Fibroblast of peridontal ligament (primary cell): ENCODE data around the gene CACNA1B.

Source experiments
- DNase-seq: peaks from one replicate; pipeline ENCODE4 v3.0.0-alpha.2; 2010; ENCODE audit errors: extremely low read depth

The CACNA1B gene

DNA sequence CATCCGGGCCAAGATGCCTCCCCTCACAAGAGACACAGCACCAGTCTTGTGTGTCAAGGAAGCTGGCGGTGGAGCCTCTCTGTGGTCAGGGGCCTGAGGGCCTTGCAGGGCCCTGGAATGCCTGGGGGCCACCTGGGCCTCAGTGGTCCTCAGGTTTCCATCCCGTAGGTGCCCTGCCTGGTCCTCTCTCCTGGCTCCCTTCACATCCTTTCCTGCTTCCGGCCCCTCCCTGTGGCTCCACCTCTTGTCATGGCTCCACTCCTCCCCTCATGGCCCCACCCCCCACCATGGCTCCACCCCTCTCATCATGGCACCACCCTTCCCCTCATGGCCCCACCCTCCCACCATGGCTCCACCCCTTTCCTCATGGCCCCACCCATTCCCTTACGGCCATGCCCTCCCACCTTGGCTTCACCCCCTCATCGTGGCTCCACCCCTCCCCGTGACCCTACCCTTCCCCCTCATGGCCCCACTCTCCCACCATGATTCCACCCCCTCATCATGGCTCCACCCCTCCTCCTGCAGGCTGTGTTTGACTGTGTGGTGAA lies 175.8 kb downstream of the CACNA1B start:
- no peak for DNase-seq

DNA sequence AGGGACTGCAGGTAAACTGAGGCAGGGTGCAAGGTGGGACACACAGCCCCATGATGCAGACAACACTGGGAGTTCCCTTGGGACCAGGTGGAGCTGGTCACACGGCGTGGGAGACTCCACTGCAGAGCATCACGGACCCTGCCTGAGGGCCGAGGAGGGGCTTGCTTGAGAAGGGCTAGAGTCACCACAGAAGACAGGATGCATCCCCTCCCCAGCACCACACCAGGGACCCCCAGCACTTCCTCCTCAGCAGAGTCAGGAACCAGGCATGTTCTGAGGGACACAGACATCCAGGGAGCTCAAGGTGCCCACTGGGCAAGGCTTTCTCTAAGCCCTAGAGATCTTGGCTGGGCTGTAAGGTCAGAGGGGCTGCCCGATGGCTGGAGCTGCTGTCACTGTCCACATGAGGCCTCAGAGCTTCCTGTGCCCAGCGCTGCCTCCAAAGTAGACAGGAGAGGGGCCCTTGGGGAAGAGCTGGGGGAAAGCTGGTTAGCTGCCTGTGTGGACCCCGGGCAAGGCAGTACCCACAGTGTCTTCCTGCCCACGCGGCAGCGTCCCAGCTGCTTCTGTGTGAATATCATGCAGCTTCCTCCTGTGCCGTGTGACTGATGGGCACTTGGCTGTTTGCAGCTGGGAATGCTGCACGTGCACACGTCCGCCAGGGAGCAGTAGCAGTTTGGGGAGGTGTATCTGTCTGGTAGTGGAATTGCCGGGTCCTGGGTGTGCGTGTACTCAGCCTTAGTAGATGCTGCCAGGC lies 176.6 kb downstream of the CACNA1B start:
- no peak for DNase-seq

DNA sequence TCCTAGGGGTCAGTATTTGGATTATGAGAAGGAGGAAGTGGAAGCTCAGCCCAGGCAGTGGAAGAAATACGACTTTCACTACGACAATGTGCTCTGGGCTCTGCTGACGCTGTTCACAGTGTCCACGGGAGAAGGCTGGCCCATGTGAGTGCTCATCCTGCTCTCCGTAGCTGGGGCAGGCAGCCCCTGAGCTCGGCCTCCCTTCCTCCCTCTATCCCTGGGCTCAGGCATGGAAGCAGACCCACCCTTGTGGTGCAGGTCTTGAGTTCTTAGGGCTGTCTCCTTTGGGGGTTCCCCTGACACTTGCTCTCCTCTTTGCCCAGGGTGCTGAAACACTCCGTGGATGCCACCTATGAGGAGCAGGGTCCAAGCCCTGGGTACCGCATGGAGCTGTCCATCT lies 180.1 kb downstream of the CACNA1B start:
- no peak for DNase-seq

DNA sequence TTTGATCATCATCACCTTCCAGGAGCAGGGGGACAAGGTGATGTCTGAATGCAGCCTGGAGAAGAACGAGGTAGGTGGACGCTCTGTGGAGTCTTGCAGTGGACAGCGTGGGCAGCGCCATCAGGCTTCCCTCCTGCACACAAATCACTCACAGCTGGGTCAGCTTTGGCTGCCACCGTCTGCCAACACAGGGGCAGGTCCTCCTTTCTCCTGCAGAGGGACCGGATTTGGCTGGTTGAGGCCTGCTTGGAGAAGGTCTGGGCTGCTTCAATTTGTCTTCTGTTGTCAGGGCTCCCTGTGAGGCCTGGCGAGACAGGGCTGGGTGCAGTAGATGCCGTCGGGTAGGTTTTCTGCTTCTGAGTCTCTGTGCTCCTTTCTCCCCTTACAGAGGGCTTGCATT lies 180.6 kb downstream of the CACNA1B start:
- DNase-seq, result no peak

DNA sequence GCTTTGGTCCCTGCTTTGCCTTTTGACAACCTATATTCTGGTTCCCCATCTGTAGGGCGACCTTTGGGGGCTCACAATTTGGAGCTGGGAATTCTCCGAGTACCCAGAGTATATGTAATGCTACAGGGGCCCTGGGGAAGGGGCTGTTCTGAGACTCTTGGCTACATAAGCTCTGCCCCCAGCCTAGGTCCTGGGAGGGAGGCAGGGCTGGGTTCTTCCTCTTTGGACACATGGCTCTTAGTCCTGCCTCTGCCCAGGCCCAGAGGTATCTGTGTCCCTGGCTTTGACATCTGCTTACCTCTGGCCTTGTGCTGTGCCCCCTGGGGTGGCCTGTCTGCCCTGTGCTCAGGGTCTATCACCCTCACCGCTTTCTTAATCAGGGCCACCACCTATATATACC lies 181.6 kb downstream of the CACNA1B start:
- DNase-seq, result no peak

DNA sequence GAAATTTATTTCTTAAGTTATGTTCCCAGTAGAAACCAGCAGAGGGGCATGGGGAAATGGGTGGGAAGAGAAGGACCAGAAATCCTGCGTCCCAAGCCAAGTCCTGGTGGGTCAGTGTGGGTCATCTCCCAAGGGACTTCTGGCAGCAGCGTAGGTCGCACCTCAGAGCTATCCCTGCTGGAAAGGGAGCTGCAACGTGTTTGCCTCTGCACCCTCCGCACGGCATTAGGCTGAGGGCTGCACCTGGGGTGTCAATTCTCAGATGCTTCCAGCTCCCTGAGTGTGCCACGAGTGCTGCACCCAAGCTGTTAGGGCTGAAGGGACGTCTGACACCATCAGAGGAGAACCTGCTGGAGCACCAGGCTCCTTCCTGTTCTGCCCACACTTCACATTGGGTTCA lies 182.8 kb downstream of the CACNA1B start:
- no peak for DNase-seq

DNA sequence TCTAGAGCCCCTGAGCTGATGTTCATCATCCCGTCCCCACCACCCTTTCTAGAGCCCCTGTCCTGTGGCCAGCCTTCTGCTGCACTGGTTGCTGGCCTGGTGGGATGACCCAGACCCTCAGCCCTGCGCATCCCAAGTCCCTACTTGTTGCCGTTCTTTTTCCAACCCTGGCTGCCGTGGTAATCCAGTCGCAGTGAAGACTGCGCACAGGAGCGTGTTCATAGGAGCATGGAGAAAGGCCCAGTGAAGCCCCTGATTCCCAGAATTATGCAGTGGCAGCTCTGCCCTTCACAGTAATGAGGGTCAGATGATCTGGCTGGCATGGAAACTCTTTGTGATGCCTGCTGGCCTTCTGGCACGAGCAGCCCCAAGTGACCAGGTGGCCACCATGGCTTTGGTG lies 183.3 kb downstream of the CACNA1B start:
- DNase-seq, result no peak

DNA sequence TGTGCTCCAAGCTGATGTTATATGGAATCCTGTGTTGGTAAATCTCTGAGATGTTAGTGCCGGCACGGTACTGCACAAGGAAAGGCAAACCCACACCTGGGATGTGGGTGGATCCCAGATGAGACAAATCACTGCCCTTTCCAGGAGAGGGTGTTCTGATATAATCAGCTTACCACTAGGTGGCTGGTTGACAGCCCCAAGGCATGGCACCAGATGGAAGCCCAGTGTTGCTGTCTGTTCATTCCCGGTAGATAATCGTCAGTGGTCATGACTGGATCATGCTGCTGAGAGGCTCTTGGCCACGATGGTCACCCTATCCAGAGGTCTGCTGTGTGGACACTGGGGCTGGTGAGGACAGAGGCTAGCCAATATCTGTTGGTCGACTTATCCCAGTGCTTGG lies 184.0 kb downstream of the CACNA1B start:
- no peak for DNase-seq

DNA sequence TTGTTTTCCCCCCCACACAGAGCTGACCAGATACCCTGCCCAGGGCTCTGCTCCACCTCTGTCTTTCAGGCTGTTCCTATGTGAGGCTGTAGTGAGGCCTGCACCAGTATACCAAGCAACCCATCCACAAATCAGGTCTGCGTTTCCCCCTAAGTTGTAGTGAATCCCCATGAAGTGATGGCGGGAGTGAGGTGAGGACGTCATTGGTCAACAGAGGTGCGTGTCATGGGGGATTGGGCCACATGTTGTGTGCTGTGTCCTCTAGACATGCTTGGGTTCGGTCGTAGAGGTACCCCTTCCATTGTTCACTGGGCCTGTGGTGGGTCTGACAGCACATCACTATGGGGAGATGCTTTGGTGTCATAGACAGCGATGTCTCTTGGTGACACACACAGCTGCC lies 184.6 kb downstream of the CACNA1B start:
- DNase-seq, result no peak

DNA sequence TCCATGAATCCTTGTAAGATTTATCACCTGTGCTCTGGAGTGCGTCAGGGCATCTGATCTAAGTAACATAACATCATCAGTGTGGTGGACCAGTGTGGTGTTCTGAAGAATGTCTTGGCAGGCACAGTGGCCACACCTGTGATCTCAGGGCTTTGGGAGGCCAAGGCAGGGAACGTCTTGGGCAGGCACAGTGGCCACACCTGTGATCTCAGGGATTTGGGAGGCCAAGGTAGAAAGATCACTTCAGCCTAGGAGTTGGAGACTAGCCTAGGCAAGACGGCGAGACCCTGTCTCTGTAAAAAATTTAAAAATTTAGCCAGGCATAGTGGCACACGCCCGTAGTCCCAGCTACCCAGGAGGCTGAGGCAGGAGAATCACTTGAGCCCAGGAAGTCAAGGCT lies 185.5 kb downstream of the CACNA1B start:
- DNase-seq, result no peak

DNA sequence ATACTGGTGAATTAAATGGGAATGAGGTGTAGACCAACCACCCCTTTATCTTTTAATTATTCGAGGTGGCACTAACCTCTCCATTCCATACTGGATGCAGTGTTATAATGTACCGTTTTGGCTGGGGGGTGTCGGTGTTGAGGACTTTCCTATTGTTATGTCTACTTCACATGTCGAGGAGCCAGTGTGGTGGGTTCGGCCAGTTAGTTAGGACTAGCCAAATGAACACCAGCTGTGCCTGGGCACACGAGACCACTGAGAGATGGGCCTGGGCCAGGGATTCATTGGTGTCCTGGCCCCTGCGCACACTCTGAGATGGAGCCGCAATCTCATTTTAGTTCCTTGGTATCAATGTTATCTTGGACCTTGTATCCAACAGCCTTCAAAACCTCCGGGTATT lies 186.2 kb downstream of the CACNA1B start:
- DNase-seq, result no peak

DNA sequence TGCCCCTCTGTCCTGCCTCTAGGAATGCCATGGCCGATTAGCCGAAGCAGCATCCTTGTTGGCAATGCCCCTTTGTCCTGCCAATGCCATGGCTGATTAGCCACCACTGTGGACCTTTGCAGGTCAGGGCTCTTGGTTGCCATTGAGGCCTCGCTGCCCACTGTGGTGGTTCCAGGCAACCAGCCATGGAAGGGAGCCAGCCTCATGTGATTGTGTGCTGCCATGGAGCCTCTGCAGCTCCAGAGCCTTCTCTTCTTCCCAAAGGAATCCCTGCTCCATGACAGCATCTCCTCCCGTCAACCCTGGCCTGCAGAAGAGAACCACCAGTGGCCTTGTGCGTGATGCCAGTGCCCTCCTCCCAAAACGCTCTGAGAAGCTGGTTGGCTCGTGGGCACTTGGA lies 187.0 kb downstream of the CACNA1B start:
- no peak for DNase-seq

DNA sequence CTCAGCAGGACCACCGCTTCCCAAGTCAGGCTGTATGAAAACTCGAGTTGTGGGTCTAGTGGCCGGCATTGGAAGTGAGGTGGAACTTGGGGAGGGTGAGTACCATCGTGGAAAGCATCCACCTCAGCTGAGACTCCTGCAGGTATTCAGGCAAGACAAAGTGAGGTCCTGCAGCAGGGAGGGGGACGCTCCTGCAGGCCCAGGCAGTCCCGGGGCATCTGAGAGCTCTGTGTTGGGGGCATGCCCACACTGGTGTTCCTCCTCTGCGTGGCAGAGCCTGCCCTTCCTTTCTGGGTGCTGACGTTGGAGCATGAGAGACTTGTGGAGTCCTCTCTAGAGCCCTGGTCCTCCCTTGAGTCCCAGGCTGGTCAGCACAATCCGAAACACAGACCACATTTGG lies 187.7 kb downstream of the CACNA1B start:
- DNase-seq, result no peak

DNA sequence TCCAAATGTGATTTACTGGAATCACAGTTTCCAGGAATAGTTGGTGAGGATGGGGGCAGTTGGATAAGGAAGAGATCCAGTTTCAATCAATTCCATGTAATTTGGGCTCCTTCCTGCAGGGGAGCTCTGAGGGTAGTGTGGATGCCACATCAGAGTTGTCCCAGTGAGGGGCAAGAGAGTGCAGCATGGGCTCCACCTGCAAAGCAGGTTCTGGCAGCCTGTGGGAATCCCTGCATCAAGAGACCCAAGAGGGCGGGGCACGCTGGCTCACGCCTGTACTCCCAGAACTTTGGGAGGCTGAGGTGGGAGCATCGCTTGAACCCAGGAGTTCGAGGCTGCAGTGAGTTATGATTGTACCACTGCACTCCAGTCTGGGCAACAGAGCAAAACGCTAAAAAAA lies 188.5 kb downstream of the CACNA1B start:
- no peak for DNase-seq

DNA sequence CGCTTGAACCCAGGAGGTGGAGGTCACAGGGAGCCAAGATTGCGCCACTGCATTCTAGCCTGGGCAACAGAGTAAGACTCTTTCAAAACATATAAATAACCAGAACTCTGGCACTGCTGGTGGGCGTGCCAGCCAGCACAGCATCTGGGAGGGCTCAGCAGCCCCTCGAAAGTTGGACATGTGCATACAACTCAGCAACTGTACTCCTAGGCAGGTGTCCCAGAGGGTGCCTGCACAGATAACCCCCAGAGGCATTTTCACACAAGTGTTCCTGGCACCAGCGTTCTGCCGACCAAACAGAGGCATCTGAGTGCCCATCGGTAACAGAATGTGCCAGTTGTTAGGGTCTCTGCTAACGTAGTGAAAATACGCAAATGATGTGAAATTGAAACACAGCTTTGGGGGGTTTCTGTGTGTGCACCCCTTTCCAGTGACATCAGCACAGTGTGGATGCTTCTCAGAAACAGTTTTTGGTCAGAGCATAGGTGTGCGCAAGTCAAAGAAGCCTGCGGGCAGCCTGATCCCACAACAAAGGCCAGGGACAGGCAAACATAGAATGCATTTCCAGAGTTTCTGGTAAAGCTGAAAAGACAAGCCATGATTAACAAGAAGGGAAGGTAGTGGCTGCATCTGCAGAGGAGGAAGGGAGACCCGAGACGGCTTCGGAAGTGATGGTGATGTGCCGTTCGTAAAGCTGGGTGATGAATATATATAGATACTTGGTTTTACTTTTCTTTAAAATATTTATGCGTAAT lies 190.2 kb downstream of the CACNA1B start:
- DNase-seq, result no peak

DNA sequence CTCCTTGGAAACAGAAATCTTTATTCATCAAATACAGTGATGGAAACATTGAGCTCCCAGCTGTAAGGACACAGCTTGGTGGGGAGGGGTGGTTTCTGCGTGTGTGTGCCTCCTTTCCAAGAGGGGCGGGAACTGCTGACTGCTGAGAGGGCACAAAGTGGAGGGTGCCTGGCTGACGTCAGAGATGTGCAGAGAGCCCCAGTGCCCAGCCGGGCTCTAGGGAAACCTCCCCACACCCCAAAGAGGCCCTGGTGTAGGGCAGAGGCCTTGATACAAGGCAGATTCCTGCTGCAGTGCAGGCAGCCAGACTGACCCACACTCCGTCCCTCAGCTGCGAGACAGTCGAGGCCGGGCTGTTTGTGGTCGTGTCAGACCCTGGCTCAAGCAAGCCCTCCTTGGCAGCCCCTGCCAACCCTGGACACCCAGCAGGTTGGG lies 191.0 kb downstream of the CACNA1B start:
- no peak for DNase-seq

DNA sequence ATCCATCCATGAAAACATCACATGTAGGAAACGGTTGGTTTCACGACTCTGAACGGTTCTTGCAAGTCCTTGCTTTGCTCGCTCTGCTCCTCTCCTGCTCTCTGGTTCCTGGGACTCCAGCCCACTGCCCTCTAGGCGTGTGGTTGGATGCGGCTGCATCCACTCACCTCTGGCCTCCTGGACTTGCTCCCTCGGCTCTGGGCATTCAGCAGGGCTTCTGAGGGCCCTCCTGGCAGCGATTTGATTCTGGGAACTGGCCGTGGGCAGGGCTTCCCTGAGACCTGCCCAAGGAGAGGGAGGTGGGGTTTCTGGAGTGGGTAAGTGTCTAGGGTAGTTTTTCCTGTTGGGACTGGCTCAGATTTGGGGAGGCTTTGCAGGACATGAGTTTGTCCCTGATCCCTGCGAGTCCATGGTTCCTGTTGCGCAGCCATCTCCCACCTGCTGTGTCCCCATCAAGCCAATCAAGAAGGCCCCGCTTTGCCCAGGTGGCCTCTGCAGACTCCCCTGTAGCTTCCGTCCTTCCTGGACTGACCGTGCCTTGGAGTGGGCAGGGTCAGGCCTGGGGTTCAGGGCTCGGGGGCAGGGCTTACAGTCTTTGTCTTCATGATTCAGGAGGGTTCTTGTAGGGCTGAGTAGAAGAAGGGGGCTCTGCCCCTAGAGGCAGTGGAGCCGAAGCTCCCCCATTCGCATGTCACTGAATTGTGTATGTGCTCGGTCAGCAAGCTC lies 192.3 kb downstream of the CACNA1B start:
- DNase-seq, result no peak

DNA sequence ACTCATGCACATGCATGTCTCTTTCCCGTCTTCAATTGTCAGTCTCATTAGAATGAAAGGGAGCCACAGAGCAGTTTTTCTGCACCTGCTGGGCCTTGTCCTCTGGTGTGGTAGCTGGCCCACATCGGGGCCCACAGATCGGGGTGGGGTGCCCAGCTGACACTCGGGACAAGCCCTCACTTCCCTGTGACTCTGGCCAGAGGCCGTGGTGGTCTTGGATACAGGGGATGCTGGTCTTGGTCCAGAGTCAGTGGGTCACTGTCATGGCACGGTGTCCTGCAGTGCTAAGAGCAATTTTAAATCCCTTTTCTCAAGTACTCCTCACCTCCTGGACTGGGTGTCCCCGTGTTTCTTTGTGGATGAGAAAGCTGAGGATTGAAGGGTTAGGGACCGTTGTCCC lies 193.2 kb downstream of the CACNA1B start:
- DNase-seq, result no peak

DNA sequence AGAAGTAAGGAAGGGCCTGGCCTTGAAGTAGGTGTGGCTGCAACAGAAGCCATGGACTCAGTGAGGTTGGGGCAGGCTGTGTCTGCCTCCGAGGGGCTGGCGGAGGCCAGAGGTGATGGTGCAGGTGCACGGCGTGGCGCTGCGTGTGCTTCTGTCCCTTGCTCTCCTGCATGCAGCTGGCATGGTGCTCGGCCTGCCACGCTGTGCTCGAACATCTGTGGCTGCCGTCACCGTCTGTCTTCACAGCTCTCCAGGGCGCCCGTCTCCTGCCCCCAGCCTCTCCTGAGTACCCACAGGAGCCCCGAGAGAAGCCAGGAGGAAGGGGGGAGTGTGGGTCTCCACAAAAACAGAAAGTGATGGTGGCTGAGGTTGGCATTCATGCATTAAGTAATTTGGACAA lies 193.7 kb downstream of the CACNA1B start:
- DNase-seq, result no peak

DNA sequence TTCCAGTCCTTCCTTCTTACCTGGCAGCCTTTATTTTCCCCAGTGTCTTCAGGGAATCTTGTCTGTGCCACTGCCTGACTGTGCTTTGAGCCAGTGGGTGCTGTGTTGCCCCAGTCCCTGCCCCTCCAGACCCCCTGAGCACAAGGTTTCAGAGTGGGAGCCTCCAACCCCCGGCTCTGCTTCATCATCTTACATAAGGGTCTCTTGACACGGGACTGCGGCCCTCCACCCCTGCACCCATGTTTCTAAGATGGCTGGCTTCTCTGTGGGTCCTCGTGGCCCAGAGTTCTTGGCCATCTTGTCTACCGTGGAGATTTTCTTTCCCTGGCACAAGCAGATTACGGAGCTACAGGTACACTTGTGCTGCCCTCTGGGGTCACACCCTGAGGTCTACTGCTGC lies 194.1 kb downstream of the CACNA1B start:
- DNase-seq, result no peak

DNA sequence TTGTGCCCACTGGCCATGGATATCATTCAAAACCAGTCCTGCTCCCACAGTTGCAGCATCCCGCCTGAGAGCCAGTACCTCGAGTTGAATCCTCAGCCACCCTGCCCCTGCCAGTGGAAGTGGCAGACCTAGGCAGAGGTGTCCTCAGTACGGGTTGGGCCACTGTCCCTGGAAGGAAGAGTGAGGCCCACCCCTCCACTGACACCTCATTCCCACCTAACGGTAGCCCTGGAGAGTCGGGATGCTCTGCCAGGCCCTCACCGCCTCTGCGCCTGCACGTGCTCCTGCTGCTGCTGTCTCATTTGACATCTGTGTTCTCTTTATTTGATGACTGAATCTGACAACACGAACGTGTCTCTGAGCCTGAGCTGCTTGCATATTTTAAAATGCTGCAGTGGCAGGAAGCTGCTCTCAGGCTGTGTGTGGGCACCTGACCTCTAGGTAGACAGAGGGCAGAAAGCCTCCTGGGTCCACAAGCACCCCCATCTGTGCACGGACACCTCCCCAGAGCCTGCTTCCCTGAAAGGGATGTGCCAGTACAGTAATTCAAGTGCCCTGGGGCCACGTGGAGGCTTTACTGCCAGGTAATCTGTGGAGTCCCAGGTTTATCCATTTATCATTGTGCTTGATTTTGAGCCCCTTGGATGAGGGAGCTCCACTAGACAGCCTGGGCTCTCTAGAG lies 194.7 kb downstream of the CACNA1B start:
- no peak for DNase-seq

DNA sequence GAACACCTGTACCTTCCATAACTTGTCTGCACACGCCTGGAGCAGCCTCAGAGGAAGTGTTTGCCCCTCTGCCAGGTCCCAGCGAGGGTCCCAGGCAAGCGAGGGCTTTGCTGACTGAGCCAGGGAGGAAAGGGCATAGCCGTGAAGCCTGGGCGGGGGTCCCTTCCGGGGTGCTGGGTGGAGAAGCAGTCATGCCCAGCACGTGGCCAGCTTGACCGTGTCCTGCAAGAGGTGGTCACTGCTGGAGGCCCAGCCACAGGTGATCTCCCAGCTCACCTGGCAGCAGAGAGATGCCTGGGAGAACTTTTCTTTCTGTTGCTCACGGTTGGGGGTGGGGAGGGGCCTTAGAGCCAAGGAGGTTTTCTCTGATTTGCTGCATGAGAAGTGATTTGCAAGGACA lies 195.3 kb downstream of the CACNA1B start:
- DNase-seq, result no peak
